ENCODE measurements around the gene LDB2.

LDB2 gene

GRCh38 chr4:16750882-16751642 lies 147.4 kb downstream of the LDB2 start:
- no peak for FAIRE-seq

- FAIRE-seq: no peak
Observed at GRCh38 chr4:16750216-16750615, 148.2 kb downstream of the LDB2 start.

DNA sequence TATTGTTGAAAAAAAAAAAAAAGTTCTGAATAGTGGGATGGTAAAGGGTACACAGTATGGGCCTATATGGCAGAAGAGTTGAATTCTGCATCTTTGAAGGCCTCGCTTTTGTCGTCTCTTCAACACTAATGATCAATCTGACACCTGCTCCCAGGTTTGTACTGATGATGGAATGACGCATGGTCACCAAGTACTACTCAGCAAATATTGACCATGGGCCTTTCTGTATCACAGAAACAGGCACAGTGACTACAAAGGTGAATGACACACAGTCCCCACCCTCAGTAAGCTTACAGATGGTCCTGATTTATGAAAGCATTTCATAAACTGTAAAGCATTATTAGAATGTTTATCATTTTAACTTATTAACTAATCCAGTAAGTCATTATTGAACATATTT lies 152.6 kb downstream of the LDB2 start:
- no peak for FAIRE-seq

GRCh38 chr4:16745009-16745635 lies 153.3 kb downstream of the LDB2 start:
- no peak for FAIRE-seq

DNA sequence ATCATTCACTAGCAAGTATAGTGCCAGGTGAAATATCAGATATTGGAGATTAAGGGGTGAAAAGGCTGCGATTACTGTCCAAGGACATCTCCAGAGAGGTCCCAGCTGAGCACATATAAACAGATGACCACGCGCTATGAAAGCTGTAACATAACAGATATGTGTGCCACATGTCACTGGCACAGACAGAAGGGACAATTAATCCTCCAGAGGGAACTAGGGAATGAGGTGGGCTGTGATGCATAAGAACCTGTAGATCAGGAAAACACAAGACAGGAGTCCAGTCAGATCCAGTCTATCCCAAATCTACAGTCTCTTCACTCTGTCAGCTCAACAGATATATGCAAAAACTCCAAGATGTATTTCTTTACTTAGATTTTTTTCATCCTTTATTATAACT lies 157.2 kb downstream of the LDB2 start:
- FAIRE-seq: no peak

DNA sequence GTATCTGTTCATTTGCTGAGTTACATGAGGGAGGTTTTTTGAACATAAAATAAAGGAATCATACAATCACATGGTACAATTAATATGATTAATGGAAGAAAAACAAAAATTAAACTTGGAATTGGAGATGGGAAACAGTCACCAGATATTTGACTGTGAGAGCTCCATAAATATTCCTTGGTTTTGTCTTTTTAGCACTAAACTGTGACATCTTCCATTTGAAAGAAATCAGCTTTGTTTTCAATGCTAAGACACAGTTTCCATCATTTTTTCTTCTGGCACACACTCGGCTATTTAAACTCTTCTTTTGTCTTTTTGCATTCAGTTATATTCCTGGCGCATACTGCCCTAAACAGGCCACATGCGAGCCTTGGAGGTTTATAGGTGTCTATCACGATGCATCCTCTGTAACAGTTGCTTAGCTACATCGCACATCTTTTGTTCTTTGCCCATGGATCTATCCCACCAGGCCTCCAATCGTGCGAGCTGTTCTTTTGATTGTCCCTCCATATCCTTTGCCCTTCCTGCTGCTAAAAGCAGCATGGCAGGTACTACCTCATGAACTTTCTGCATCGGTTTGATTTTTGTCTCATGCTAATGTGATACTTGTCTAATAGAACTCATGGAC lies 158.3 kb downstream of the LDB2 start:
- no peak for FAIRE-seq

GRCh38 chr4:16738558-16738957 lies 159.9 kb downstream of the LDB2 start:
- FAIRE-seq: no peak

GRCh38 chr4:16733509-16733908 lies 164.9 kb downstream of the LDB2 start:
- no peak for FAIRE-seq

- no peak for FAIRE-seq
Observed at GRCh38 chr4:16732741-16733140, 165.7 kb downstream of the LDB2 start.

GRCh38 chr4:16731776-16732380 lies 166.6 kb downstream of the LDB2 start:
- FAIRE-seq: no peak

- no peak for FAIRE-seq
Observed at GRCh38 chr4:16730522-16731205, 167.8 kb downstream of the LDB2 start.

GRCh38 chr4:16729336-16729735 lies 169.1 kb downstream of the LDB2 start:
- no peak for FAIRE-seq

- no peak for FAIRE-seq
Observed at GRCh38 chr4:16728849-16729248, 169.6 kb downstream of the LDB2 start.

DNA sequence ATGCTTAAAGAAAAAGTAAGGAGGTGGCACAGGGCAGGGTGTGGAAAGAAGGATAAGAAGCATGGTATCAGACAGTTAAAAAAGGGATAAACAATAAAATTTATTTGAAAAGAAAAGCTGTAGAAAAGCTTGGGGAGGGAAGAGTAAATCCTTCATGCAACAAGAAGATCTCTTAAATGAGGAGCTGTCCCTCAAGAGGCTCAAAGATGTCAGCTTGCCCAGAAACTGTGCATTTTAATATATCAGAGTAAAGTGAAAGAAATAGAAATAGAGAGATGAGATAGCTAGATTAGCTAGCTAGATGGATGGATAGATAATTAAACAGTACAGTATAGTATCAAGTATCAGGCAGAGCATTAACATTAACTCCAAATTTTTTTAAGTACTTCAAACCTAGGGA lies 170.3 kb downstream of the LDB2 start:
- no peak for FAIRE-seq

DNA sequence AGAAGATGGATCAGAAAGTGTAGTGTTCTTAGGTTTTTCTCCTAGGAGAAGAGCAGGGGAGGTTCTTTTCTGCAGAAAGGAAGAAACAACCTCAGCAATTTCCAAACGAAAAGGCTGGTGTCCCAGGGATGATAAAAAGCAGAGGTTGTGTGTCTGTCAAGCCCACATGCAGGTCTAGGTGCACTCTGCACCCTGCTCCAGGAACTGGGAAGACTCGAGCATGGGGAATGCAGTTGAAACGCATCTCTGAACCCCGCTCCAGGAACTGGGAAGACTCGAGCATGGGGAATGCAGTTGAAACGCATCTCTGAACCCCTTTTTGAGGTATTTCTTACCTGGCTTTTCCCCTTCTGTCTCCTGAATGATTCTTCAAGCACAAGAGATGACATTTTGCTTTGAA lies 171.2 kb downstream of the LDB2 start:
- no peak for FAIRE-seq

GRCh38 chr4:16726368-16727050 lies 171.9 kb downstream of the LDB2 start:
- FAIRE-seq: no peak

- FAIRE-seq: no peak
Observed at GRCh38 chr4:16725252-16725651, 173.2 kb downstream of the LDB2 start.

DNA sequence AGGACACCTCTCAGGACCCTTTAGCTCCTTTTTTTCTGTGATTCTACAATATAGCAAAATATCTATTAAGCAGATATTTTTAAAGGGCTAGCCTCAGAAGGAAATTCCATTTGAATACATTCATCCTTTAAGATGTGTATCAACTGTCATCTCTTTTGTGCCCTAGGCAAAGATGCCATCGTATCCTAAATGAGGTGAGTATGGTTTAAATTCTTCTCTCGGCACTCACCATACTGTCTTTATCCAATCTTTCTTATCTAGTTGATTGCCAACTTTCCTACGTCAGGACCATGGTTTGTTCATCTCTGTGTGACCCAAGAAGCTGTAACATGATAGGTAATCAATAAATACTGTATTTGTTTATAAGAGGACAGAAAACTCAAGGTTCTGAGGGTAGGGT lies 176.0 kb downstream of the LDB2 start:
- FAIRE-seq: no peak

- no peak for FAIRE-seq
Observed at GRCh38 chr4:16721613-16722291, 176.7 kb downstream of the LDB2 start.

DNA sequence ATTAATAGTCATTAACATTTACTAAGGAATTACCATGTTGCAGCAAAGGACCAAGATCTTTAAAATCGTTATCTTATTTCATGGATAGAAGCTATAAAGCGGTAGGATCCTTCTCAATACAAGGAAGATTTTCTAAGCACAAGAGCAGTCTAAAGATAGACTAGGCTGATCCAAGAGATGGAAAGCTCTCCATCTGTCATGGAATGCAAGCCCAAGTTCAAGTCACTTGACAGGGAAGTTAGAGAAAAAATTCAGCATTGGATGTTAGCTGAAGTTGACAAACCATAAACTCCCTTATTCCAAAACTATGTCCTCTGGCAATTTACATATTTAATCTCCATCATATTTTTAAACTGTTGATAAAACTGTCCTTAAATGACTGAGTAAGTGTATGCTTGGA lies 177.7 kb downstream of the LDB2 start:
- no peak for FAIRE-seq

DNA sequence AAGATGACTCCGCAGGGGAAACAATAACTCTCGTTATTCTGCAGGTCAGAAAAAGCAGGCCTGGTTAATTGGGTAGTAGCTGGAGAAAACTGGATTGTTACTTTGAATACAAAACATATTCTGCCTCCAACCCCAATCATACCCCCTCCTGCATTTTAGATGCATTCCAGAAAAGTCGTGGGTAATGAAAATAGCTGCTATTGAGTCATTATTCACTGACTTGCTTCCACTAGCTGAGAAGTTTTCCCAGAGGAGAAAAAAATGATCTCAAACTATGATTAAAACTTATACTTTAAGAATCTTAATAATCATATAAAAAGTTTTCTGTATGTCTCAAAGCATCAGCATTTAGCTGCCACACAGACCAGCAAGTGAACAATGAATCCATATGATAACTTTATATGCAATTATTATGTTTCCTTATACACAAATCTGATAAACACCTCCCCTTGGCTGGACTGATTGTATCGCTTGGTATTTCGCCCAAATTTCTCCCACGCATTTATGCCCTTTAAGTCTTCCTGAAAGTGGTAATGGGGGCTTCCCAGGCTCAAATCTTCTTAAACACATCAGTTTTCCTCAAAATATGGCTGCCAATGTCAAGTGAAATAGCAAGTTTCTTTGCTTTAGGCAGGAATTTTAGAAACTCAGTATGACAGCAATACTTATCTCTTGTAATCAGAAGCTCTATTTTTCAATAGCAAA lies 181.0 kb downstream of the LDB2 start:
- FAIRE-seq: no peak
